HL-60/S4 treated with phorbol 12-myristate 13-acetate at 8.2 ng/mL for 4 days and 3 days (cell line): Measurements from ENCODE around the gene GRIK4.

Experiments used
- in situ Hi-C: fragments of 300-500 bp; cut with MboI; formaldehyde crosslinking; loops from 2 replicates; pipeline ENCODE4 v1.15.0; 2022; ENCODE audit warnings: low sequenced_read_pairs

GRIK4 gene

GRCh38 chr11:120859552-120860295 lies 348.2 kb downstream of the GRIK4 start:
- in situ Hi-C loops, result no loop called here

- in situ Hi-C loops, result no loop called here
Measured at GRCh38 chr11:120863359-120863758, 351.8 kb downstream of the GRIK4 start.

GRCh38 chr11:120867024-120867423 lies 355.5 kb downstream of the GRIK4 start:
- in situ Hi-C loops, result no loop called here

GRCh38 chr11:120867531-120867930 lies 356.0 kb downstream of the GRIK4 start:
- in situ Hi-C loops, result no loop called here

GRCh38 chr11:120867988-120868387 lies 356.4 kb downstream of the GRIK4 start:
- in situ Hi-C loops, result no loop called here

- in situ Hi-C loops, result no loop called here
Measured at GRCh38 chr11:120869097-120869496, 357.5 kb downstream of the GRIK4 start.

GRCh38 chr11:120869516-120870011 lies 358.0 kb downstream of the GRIK4 start:
- in situ Hi-C loops, result no loop called here

- in situ Hi-C loops, result no loop called here
Measured at GRCh38 chr11:120871194-120871593, 359.6 kb downstream of the GRIK4 start.

- in situ Hi-C loops, result no loop called here
Measured at GRCh38 chr11:120871924-120872323, 360.4 kb downstream of the GRIK4 start.

GRCh38 chr11:120873966-120874735 lies 362.6 kb downstream of the GRIK4 start:
- in situ Hi-C loops, result no loop called here

- in situ Hi-C loops, result no loop called here
Measured at GRCh38 chr11:120875986-120876385, 364.4 kb downstream of the GRIK4 start.

- in situ Hi-C loops, result no loop called here
Measured at GRCh38 chr11:120877746-120878365, 366.3 kb downstream of the GRIK4 start.

- in situ Hi-C loops, result no loop called here
Measured at GRCh38 chr11:120878781-120879180, 367.2 kb downstream of the GRIK4 start.

- in situ Hi-C loops, result no loop called here
Measured at GRCh38 chr11:120880498-120881175, 369.1 kb downstream of the GRIK4 start.

GRCh38 chr11:120881596-120881995 lies 370.0 kb downstream of the GRIK4 start:
- in situ Hi-C loops, result no loop called here

- in situ Hi-C loops, result no loop called here
Measured at GRCh38 chr11:120882175-120882574, 370.6 kb downstream of the GRIK4 start.

GRCh38 chr11:120883404-120884080 lies 372.0 kb downstream of the GRIK4 start:
- in situ Hi-C loops, result no loop called here

- in situ Hi-C loops, result no loop called here
Measured at GRCh38 chr11:120884154-120885020, 372.8 kb downstream of the GRIK4 start.

GRCh38 chr11:120890609-120891320 lies 379.2 kb downstream of the GRIK4 start:
- in situ Hi-C loops, result no loop called here
